Measurements from ENCODE around the gene MFSD8.

GRCh38 chr4:127975121-127975770 is 10.3 kb upstream of the MFSD8 start:
- TF ChIP-seq, protein P1, sequence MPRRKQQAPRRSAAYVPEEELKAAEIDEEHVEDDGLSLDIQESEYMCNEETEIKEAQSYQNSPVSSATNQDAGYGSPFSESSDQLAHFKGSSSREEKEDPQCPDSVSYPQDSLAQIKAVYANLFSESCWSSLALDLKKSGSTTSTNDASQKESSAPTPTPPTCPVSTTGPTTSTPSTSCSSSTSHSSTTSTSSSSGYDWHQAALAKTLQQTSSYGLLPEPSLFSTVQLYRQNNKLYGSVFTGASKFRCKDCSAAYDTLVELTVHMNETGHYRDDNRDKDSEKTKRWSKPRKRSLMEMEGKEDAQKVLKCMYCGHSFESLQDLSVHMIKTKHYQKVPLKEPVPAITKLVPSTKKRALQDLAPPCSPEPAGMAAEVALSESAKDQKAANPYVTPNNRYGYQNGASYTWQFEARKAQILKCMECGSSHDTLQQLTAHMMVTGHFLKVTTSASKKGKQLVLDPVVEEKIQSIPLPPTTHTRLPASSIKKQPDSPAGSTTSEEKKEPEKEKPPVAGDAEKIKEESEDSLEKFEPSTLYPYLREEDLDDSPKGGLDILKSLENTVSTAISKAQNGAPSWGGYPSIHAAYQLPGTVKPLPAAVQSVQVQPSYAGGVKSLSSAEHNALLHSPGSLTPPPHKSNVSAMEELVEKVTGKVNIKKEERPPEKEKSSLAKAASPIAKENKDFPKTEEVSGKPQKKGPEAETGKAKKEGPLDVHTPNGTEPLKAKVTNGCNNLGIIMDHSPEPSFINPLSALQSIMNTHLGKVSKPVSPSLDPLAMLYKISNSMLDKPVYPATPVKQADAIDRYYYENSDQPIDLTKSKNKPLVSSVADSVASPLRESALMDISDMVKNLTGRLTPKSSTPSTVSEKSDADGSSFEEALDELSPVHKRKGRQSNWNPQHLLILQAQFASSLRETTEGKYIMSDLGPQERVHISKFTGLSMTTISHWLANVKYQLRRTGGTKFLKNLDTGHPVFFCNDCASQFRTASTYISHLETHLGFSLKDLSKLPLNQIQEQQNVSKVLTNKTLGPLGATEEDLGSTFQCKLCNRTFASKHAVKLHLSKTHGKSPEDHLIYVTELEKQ (tag by site-specific recombination; IDR thresholded peaks at IDR 0.05; ENCODE audit: borderline replicate concordance) = no peak
- no peak for TF ChIP-seq ZNF324 (tag by site-specific recombination; IDR thresholded peaks at IDR 0.05)
- TF ChIP-seq CTCF (tag by site-specific recombination; IDR thresholded peaks at IDR 0.05) = no peak
- no peak for TF ChIP-seq ZXDB (tag by site-specific recombination; IDR thresholded peaks at IDR 0.05)
- TF ChIP-seq ZFP3 (tag by site-specific recombination; IDR thresholded peaks at IDR 0.05; ENCODE audit: low read depth) = no peak
- TF ChIP-seq ZNF23 (tag by site-specific recombination; IDR thresholded peaks at IDR 0.05; ENCODE audit: borderline replicate concordance) = no peak

All from HEK293 (cell line).